Natural killer cell (primary cell): ENCODE data around the gene METTL25. TPM values are rescaled to one million over a fixed set of nuclear protein-coding genes. Genes with fewer than 3 reads are reported as not detected.

Experiments
- ATAC-seq, 3 donors: fragments of 150-1000 bp in 2 of 3; fragments of 200-7000 bp in 1 of 3; cut with Tn5 transposase; 1 replicate in 1 of 3; 2 replicates in 2 of 3; pipeline ENCODE4 v1.10.0; 2021; ENCODE audit warnings: mild to moderate bottlenecking in 2 of 3, moderate library complexity in 2 of 3
- DNase-seq, 2 donors: peaks; one replicate each; pipeline versions ENCODE4 v3.0.0 to v3.0.0-alpha.2; 2013 to 2021; ENCODE audit warnings: mixed read lengths in 1 of 2
- H3K27ac ChIP-seq: one replicate; pipeline ENCODE4 v1.5.1; 2013; ENCODE audit warnings: mild to moderate bottlenecking, low read length
- H3K27me3 ChIP-seq: one replicate; pipeline ENCODE4 v1.6.1; 2013; ENCODE audit warnings: low read length; ENCODE audit not compliant: control insufficient read depth, insufficient read depth
- H3K36me3 ChIP-seq: one replicate; pipeline ENCODE4 v1.6.1; 2013; ENCODE audit warnings: low read length; ENCODE audit not compliant: control insufficient read depth, insufficient read depth
- H3K4me1 ChIP-seq: one replicate; pipeline ENCODE4 v1.6.1; 2013; ENCODE audit warnings: low read length; ENCODE audit not compliant: control insufficient read depth, insufficient read depth
- H3K4me3 ChIP-seq: one replicate; pipeline ENCODE4 v1.5.1; 2013; ENCODE audit warnings: low read length
- H3K9me3 ChIP-seq: one replicate; pipeline ENCODE4 v1.6.1; 2013; ENCODE audit warnings: low read length; ENCODE audit not compliant: control insufficient read depth, insufficient read depth
- H3K27ac Mint-ChIP-seq, 2 donors: one replicate each; pipeline ENCODE4 v1.8.0; 2022; ENCODE audit warnings: mild to moderate bottlenecking in 2 of 2, mixed read lengths in 2 of 2, moderate library complexity in 1 of 2
- H3K27me3 Mint-ChIP-seq, 2 donors: one replicate each; pipeline ENCODE4 v1.8.0; 2022; ENCODE audit warnings: low read depth in 2 of 2, mixed read lengths in 2 of 2
- H3K36me3 Mint-ChIP-seq: one replicate; pipeline ENCODE4 v1.8.0; 2022; ENCODE audit warnings: mixed read lengths
- H3K4me1 Mint-ChIP-seq, 2 donors: one replicate each; pipeline ENCODE4 v1.8.0; 2022; ENCODE audit warnings: mixed read lengths in 2 of 2
- H3K4me3 Mint-ChIP-seq: one replicate; pipeline ENCODE4 v1.8.0; 2022; ENCODE audit warnings: mild to moderate bottlenecking, moderate library complexity, mixed read lengths
- H3K9me3 Mint-ChIP-seq, 2 donors: one replicate each; pipeline ENCODE4 v1.8.0; 2022; ENCODE audit warnings: mixed read lengths in 2 of 2
- CTCF ChIP-seq: fragments of 200-600 bp; IDR thresholded peaks from one replicate; pipeline ENCODE4 v1.8.0; 2022; ENCODE audit warnings: antibody characterized with exemption
- WGBS: methylation state at CpG from one replicate; pipeline ENCODE4 v1.1.7; 2013; ENCODE audit warnings: missing lambda C conversion rate; ENCODE audit not compliant: insufficient coverage; 5-methylcytosine and 5-hydroxymethylcytosine counted together
- intact Hi-C: fragments of 100-400 bp; cut with micrococcal nuclease; formaldehyde crosslinking; loops from one replicate; pipeline ENCODE4 v1.14.2; 2022
- total RNA-seq, 4 donors: library from RNA; stranded (reverse); fragments of 120-200 nt in 1 of 4; gene quantifications; one replicate each; pipeline versions ENCODE4 v1.2.3 to v1.2.4, GENCODE V29; 2013 to 2022

The METTL25 gene
- total RNA-seq, 3 donors from 2014 or later (not counting 1 experiment from before 2014, with no cell fraction given), result 15.4 to 21.2 (median 17.8) TPM

- intact Hi-C loops, result no loop called here
- H3K27ac Mint-ChIP-seq, result no peak overlapping the region
- no peak for ATAC-seq
Observed at GRCh38 chr12:82510386-82510785, 152.1 kb downstream of the METTL25 start.

GRCh38 chr12:82514880-82515279 is 156.6 kb downstream of the METTL25 start:
- H3K36me3 ChIP-seq, result no peaks in the 10 kb centered on the region
- no peak overlapping the region for H3K27ac ChIP-seq
- H3K27ac Mint-ChIP-seq, result no peak overlapping the region
- no peaks in the 10 kb centered on the region for H3K36me3 Mint-ChIP-seq
- H3K4me3 ChIP-seq, result no peak overlapping the region
- H3K4me1 ChIP-seq, result no peaks in the 10 kb centered on the region
- ATAC-seq (no peak), DNase-seq (no peak)
- intact Hi-C loops, result no loop called here
- no peaks in the 10 kb centered on the region for H3K9me3 ChIP-seq
- 89% methylated on average over 1 of the region's 1 CpG for WGBS
- no peaks in the 10 kb centered on the region for H3K27me3 ChIP-seq
- H3K9me3 Mint-ChIP-seq, result no peaks in the 10 kb centered on the region
- no peaks in the 10 kb centered on the region for H3K27me3 Mint-ChIP-seq
- H3K4me3 Mint-ChIP-seq, result no peak overlapping the region
- no peaks in the 10 kb centered on the region for H3K4me1 Mint-ChIP-seq
- no peak for TF ChIP-seq CTCF

More at GRCh38 chr12:82510386-82510785, 152.1 kb downstream of the METTL25 start:
- Histone ChIP-seq H3K9me3 (no peaks in the 10 kb centered on the region), H3K4me3 (no peak overlapping the region), H3K27ac (no peak overlapping the region), H3K4me1 (no peaks in the 10 kb centered on the region), H3K27me3 (no peaks in the 10 kb centered on the region), H3K36me3 (no peaks in the 10 kb centered on the region)
- H3K36me3 Mint-ChIP-seq, result no peaks in the 10 kb centered on the region
- H3K4me1 Mint-ChIP-seq, result no peaks in the 10 kb centered on the region
- DNase-seq, result no peak
- no peak for TF ChIP-seq CTCF
- no peaks in the 10 kb centered on the region for H3K27me3 Mint-ChIP-seq
- 100% methylated on average over 1 of the region's 1 CpG for WGBS
- peaks cover 0 to 2% of the 10 kb centered on the region in 2 donors for H3K9me3 Mint-ChIP-seq
- H3K4me3 Mint-ChIP-seq, result no peak overlapping the region

- H3K4me3 Mint-ChIP-seq, result no peak overlapping the region
Observed at GRCh38 chr12:82515652-82516051, 157.3 kb downstream of the METTL25 start.

More at GRCh38 chr12:82515652-82516051, 157.3 kb downstream of the METTL25 start:
- no CpG with 5 or more reads among the region's 2 CpGs for WGBS
- no peak for ATAC-seq
- H3K4me3 ChIP-seq, result no peak overlapping the region
- no peaks in the 10 kb centered on the region for H3K36me3 ChIP-seq
- no peaks in the 10 kb centered on the region for H3K9me3 Mint-ChIP-seq
- intact Hi-C loops, result no loop called here
- H3K27me3 ChIP-seq, result no peaks in the 10 kb centered on the region
- no peaks in the 10 kb centered on the region for H3K36me3 Mint-ChIP-seq
- no peak overlapping the region for H3K27ac ChIP-seq
- no peak for DNase-seq
- no peaks in the 10 kb centered on the region for H3K4me1 ChIP-seq
- TF ChIP-seq CTCF, result no peak
- H3K27ac Mint-ChIP-seq, result no peak overlapping the region
- no peaks in the 10 kb centered on the region for H3K4me1 Mint-ChIP-seq
- no peaks in the 10 kb centered on the region for H3K27me3 Mint-ChIP-seq
- no peaks in the 10 kb centered on the region for H3K9me3 ChIP-seq
